Body of pancreas (tissue), 4 donors: Measurements from ENCODE around the gene NDUFAB1. TPM values are rescaled to one million over a fixed set of nuclear protein-coding genes. Genes with fewer than 3 reads are reported as not detected.

Experiments used
- ATAC-seq: fragments of 150-250 bp; one replicate; pipeline ENCODE4 v1.9.1; 2016
- DNase-seq, 4 donors: peaks; one replicate each; pipeline ENCODE4 v3.0.0-alpha.2; 2019
- H3K27ac ChIP-seq, 4 donors: fragments of 200-600 bp; sonication (generic); 1 replicate in 3 of 4; 2 replicates in 1 of 4; pipeline versions ENCODE4 v1.5.1 to v1.6.1; 2016 to 2019; ENCODE audit warnings: mild to moderate bottlenecking in 1 of 4, mixed read lengths in 1 of 4, moderate library complexity in 1 of 4
- H3K27me3 ChIP-seq, 2 donors: fragments of 200-600 bp; sonication (generic); one replicate each; pipeline ENCODE4 v1.6.0; 2016; ENCODE audit warnings: mild to moderate bottlenecking in 1 of 2
- H3K36me3 ChIP-seq, 2 donors: fragments of 200-600 bp; sonication (generic); replicated peaks in 1 of 2; 2 replicates each; pipeline ENCODE4 v1.5.1; 2016; ENCODE audit warnings: low read depth in 2 of 2; ENCODE audit not compliant: insufficient read depth in 1 of 2
- H3K4me1 ChIP-seq: fragments of 200-600 bp; sonication (generic); one replicate; pipeline ENCODE4 v1.6.0; 2016
- H3K4me3 ChIP-seq, 2 donors: fragments of 200-600 bp; sonication (generic); 1 replicate in 1 of 2; 2 replicates in 1 of 2; pipeline ENCODE4 v1.5.1; 2016 to 2019
- H3K9me3 ChIP-seq, 3 donors: fragments of 200-600 bp; sonication (generic); 1 replicate in 2 of 3; 2 replicates in 1 of 3; pipeline ENCODE4 v1.5.1; 2016
- CTCF ChIP-seq, 7 experiments: fragments of 450-650 bp in 4 of 7; fragments of 200-600 bp in 3 of 7; sonication (generic) in 3 of 7; IDR thresholded peaks; one replicate each; pipeline ENCODE4 v1.5.1; 2016 to 2019; ENCODE audit warnings: antibody characterized with exemption in 7 of 7
- POLR2A ChIP-seq, 3 donors: fragments of 450-650 bp; IDR thresholded peaks; one replicate each; pipeline ENCODE4 v1.6.1; 2016; ENCODE audit warnings: antibody characterized with exemption in 3 of 3, mild to moderate bottlenecking in 2 of 3
- WGBS, 2 donors: methylation state at CpG; one replicate each; pipeline ENCODE4 v1.1.5; 2017; 5-methylcytosine and 5-hydroxymethylcytosine counted together
- intact Hi-C: fragments of 100-400 bp; cut with DNase I; formaldehyde crosslinking; loops from one replicate; pipeline ENCODE4 v1.15.1; 2023
- total RNA-seq, 2 donors: library from RNA; depleted of rRNA; stranded (reverse); fragments of >200 nt; gene quantifications; one replicate each; pipeline ENCODE4 v1.1.0, GENCODE V29; 2016

Gene NDUFAB1
- total RNA-seq, 2 donors from 2014 or later = 16.2 to 42.0 TPM

DNA sequence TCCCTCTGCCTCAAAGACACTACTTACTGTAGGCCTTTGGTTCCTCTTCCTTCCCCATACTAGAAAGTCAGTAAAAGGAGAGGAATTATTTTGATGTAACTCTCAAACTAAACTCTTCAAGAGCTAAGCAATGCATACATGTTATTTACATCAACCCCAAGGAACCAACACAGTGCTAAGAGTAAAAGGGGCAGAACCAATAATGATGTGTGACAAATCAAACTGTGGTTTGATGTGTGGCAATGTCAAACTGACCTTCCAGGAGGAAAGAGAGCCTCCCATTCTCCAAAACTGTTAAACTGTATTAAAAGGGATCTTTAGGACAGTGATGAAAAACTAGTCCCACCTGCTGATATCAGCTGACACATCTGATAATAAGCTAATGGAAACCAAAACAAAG, 15.7 kb downstream of the NDUFAB1 start:
- intact Hi-C loops = no loop called here
- ATAC-seq (no peak), DNase-seq (no peak)
- Histone ChIP-seq H3K4me3 (no peak overlapping the region), H3K9me3 (no peaks in the 10 kb centered on the region), H3K27ac (no peak overlapping the region), H3K36me3 (peaks cover 5 to 18% of the 10 kb centered on the region in 2 donors), H3K4me1 (no peaks in the 10 kb centered on the region), H3K27me3 (no peaks in the 10 kb centered on the region)
- TF ChIP-seq CTCF (IDR thresholded peaks at IDR 0.05) (no peak), POLR2A (IDR thresholded peaks at IDR 0.05) (no peak)

DNA sequence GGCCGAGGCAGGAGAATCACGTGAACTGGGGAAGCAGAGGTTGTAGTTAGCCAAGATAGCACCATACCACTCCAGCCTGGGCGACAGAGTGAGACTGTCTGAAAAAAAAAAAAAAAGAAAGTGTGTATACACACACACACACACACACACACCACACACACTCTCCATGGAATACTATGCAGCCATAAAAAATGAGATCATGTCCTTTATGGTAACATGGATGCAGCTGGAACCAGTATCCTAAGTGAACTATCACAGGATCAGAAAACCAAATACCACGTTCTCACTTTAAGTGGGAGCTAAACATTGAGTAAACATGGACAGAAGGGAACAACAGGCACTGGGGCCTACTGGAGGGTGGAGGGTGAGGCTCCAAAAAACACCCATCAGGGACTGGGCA, 16.7 kb downstream of the NDUFAB1 start:
- ATAC-seq (no peak), DNase-seq (no peak)
- intact Hi-C loops = no loop called here
- TF ChIP-seq CTCF (IDR thresholded peaks at IDR 0.05) (no peak), POLR2A (IDR thresholded peaks at IDR 0.05) (no peak)
- H3K36me3 ChIP-seq = peaks cover 0 to 13% of the 10 kb centered on the region in 2 donors
- H3K27me3 ChIP-seq = no peaks in the 10 kb centered on the region
- H3K4me1 ChIP-seq = peaks cover 2% of the 10 kb centered on the region
- H3K4me3 ChIP-seq = no peak overlapping the region
- WGBS, 2 donors = 96% methylated on average over 4 of the region's 4 CpGs
- no peaks in the 10 kb centered on the region for H3K9me3 ChIP-seq
- H3K27ac ChIP-seq = no peak overlapping the region

DNA sequence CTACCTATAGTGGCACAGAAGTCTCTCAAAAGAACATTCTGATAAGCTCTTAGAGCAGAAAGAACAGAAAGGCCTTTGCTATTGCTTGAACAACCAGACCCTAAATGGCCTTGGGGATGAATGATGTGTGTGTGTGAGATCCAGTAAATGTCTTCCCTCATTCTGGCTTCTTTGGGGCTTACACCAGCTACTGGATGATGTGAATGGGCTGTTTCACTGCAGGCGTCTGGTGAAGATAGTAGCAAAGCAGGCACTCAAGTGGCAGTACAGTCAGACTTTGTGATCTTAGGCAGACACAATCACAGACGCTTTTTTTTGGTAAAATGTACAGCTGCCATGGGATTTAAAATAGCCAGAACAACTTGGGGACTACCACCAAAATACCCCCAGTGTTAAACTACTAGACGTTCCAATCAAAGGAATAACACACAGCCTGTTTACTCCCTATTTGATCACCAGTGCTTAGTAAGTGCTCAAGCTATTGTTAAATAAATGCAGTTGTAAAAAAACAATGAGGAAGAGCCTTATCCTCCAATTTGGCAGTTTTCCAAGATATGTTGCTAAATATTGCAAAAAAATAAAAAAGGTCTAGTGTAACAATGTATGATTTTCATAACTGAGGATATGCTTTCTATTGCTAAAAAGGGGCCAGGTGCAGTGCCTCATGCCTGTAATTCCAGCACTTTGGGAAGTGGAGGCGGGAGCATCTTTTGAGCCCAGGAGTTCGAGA, 17.9 kb downstream of the NDUFAB1 start:
- no peaks in the 10 kb centered on the region for H3K9me3 ChIP-seq
- intact Hi-C loops = no loop called here
- no peak overlapping the region for H3K27ac ChIP-seq
- H3K4me3 ChIP-seq = no peak overlapping the region
- WGBS, 2 donors = 66 to 67% methylated on average over 5 of the region's 5 CpGs
- no peak for ATAC-seq
- H3K4me1 ChIP-seq = peaks cover 13% of the 10 kb centered on the region
- TF ChIP-seq CTCF (IDR thresholded peaks at IDR 0.05) = no peak
- TF ChIP-seq POLR2A (IDR thresholded peaks at IDR 0.05) = no peak
- peaks cover 0 to 12% of the 10 kb centered on the region in 2 donors for H3K36me3 ChIP-seq
- no peaks in the 10 kb centered on the region for H3K27me3 ChIP-seq
- DNase-seq = no peak

- Histone ChIP-seq H3K27ac (no peak overlapping the region), H3K27me3 (no peaks in the 10 kb centered on the region), H3K36me3 (peaks cover 0 to 13% of the 10 kb centered on the region in 2 donors), H3K4me3 (no peak overlapping the region), H3K4me1 (peaks cover 14% of the 10 kb centered on the region), H3K9me3 (no peaks in the 10 kb centered on the region)
- DNase-seq = no peak
- WGBS, 2 donors = 94 to 97% methylated on average over 2 of the region's 2 CpGs
- intact Hi-C loops = no loop called here
- no peak for TF ChIP-seq POLR2A (IDR thresholded peaks at IDR 0.05)
- no peak for TF ChIP-seq CTCF (IDR thresholded peaks at IDR 0.05)
- ATAC-seq = no peak
Observed at GRCh38 chr16:23577493-23577892, 18.6 kb downstream of the NDUFAB1 start.

GRCh38 chr16:23575834-23576233, 20.3 kb downstream of the NDUFAB1 start:
- H3K4me3 ChIP-seq = no peak overlapping the region
- DNase-seq (no peak), ATAC-seq (no peak)
- H3K9me3 ChIP-seq = no peaks in the 10 kb centered on the region
- H3K27ac ChIP-seq = no peak overlapping the region
- 92 to 94% methylated on average over 3 of the region's 3 CpGs for WGBS, 2 donors
- TF ChIP-seq POLR2A (IDR thresholded peaks at IDR 0.05) (no peak), CTCF (IDR thresholded peaks at IDR 0.05) (no peak)
- H3K27me3 ChIP-seq = no peaks in the 10 kb centered on the region
- H3K4me1 ChIP-seq = peaks cover 14% of the 10 kb centered on the region
- intact Hi-C loops = no loop called here
- H3K36me3 ChIP-seq = peaks cover 0 to 11% of the 10 kb centered on the region in 2 donors
